Skeletal muscle cell (primary cell): Measurements from ENCODE around the gene KRTAP10-3.
"Not testable (repeated sequence)": the region's sequence is repeated elsewhere in the genome, so short reads cannot be mapped to it uniquely, and the experiment has no call there.

ENCODE experiments used
- DNase-seq: peaks from one replicate; pipeline ENCODE4 v3.0.0-alpha.2; 2010; ENCODE audit warnings: low read depth
- H3K4me3 ChIP-seq: 2 replicates; pipeline ENCODE4 v1.5.1; 2011; ENCODE audit warnings: low read depth, mild to moderate bottlenecking, control low read depth, low read length, moderate library complexity

The KRTAP10-3 gene

DNA sequence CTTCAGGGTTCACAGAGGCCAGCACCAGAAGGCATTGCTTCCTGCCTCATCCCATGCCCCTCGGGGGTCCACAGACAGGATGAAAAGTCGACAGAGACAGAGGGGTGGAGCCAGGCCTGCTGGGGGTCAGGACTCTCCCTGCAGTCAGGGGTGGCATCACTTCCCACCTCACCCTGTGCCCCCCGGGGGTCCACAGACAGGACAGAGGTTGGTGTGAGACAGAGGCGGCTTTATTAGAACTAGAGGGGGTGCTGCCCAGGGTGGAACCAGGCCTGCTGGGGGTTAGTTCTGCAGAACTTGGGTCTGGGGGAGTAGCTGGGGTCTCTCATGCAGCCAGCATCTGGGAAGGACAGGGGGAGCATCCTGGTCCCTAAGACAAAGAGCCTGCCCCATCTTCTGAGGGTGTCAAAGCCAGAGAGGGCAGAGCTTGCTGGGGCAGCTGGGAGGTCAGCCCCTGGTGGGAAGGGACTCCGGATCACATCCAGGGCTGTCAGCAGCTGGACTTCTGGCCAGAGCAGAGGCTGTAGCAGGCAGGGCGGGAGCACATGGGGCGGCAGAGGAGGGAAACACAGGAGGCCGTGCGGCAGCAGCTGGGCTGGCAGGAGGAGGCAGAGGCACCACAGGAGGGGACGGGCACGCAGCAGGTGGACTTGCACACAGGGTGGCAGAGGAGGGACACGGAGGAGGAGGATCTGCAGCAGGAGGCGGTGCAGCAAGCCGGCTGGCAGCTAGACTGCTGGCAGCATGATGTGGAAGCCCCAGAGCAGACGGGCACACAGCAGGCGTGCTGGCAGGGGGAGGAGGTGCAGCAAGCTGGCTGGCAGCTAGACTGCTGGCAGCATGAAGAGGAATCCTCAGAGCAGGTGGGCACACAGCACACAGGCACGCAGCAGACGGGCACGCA lies 32.6 kb upstream of the KRTAP10-3 start:
- DNase-seq, H3K4me3 ChIP-seq: not testable (repeated sequence)

DNA sequence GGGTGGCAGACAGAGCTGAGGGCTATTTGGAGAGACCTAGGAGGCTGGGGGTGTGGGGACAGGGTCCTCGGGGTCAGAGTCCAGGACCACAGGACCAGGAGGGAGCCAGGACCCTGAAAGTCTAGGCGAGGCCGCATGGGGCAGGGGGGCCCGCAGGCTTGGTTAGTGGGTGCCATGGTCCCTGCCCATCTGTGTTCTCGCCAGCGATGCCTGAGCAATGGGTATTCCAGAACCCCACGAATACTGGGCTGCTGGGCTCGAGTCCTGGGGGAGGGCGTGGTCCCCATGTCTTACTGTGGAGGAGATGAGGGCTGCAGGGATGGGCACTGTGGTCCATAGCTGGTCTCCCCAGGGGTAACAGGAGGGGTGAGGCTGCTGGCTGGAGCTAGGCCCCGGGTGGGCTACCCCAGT lies 31.7 kb upstream of the KRTAP10-3 start:
- DNase-seq = no peak
- no peak overlapping the region for H3K4me3 ChIP-seq

DNA sequence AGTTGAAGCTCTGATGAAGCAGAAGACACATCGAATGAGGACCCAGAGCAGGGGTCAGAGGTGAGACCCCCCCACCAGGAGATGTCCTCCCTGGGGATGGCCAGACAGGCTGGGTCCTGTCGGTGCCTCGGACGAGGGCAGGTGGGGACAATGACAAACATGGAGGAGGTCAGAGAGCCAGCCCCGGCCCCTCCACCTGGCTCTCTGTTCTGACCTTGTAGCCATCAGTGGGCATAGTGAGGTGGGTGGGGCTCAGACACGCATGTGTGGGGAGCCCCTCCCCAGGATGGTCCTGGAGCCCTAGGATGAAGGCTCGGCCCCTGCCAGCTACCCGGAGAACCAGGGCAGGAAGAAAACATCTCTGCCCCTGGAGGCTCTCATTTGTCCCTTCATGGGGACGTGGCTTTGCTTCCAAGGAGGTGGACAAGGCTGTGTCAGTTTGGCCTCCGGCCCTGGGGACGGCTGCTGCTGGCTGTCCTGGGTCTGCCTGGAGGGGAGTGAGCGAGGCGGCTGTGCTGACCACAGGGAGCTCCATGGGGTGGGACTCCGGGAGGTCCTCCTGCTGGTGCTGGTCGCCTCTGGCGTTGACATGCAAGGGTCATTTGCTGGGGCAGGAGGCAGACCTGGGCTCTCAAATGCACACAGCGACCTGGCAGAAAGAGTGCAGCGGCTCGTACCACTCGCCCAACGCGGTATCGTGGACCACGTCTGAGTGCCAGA lies 31.2 kb upstream of the KRTAP10-3 start:
- no peak for DNase-seq
- H3K4me3 ChIP-seq = no peak overlapping the region

DNA sequence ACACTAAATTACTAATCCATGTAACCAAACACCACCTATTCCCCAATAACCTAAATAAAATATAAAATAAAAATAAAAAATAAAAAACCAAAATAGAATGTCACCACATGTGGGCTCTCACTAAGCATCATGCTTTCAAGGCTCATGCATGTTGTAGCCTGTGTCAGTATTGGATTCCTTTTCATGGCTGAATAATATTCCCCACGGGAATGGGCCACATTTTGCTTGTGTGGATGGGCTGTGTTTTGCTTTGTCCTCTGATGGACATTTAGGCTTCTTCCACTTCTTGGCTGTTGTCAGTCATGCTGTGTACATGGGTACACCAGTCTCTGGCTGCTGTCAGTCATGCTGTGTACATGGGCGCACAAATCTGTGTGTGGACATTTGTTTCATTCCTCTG lies 30.5 kb upstream of the KRTAP10-3 start:
- no peak for DNase-seq
- no peak overlapping the region for H3K4me3 ChIP-seq

DNA sequence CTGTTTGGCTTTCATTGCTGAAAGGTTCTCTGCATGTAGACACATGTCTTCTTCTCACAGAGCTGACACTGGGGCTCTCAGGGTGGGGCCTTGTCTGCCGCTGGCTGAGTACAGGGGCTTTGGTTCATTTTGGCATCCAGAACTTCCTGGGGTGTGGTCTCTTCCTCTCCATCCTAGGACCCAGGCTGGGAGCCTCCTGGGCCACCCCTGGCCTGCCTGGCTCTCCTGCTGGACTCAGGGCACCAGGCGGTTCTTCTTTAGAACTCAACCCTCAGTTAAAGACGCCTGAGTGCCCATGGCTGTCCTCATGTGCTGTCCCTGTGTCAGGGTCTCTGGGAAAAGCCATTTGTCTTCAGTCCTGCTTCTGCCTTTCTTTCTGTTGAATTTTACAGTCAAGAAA lies 27.3 kb upstream of the KRTAP10-3 start:
- no peak for DNase-seq
- no peak overlapping the region for H3K4me3 ChIP-seq

DNA sequence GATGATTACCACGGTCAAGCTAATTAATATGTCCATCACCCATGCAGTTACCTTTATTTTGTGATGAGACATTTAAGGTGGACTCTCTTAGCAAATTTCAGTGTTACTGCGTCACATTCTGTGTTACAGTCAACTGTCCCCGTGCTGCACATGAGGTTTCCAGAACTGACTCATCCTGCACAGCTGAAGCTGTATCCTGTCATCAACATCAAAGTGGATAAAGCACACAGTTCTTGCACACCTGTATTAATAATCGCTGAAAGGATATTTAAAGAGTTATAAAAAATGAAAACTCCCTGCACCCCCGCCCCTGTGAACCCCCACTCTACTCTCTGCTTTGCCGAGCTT lies 25.2 kb upstream of the KRTAP10-3 start:
- no peak for DNase-seq
- H3K4me3 ChIP-seq = no peak overlapping the region

DNA sequence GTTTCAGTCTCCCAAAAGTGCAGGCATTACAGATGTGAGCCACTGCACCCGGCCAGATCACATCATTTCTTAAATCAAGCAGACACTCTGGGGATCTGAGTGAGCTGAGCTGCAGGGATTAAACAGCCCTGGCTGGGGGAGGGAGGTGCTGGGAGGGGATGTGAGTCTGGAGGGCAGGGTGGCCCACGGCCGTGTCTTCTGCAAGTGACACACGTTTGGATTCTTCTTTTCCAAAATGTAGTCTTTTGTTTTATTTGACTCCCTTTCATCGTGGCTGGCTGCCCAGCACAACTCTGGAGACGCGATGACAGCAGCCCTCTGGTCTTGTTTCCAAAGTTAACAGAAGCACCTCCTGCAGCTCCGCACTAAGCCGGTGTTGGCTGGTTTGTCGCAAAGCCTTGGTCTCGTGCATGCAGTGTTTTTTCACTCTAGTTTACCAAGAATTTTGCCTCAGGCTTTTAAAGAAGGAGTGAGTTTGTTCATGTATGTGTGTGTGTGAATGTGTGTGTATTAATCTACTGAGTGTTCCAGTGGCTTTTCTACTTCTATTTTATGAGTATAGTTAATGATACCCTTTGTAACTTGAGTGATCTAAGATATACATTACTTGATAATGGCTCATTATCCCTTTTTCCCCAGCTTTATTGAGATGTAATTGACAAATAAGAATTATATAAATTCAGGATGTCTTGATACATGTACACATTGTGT lies 24.6 kb upstream of the KRTAP10-3 start:
- H3K4me3 ChIP-seq = no peak overlapping the region
- no peak for DNase-seq

DNA sequence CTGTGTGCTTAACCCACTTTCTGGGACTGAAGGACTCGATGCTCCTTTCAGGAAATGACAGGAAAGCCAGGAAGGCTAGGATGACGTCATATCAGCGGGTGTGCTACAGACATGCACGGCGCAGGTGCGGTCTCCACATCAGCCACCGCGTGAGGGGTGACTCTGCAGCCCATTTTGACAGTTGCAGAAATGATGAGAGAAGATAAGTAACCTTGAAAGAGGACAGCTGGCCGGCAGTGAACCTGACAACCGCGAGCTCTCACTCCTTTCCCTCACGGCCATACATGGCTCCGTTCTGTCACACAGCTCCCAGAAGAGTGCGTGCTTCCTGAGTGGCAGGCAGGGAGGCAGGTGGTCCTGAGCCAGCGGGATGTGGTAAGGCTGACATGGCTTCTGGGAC lies 23.5 kb upstream of the KRTAP10-3 start:
- H3K4me3 ChIP-seq = no peak overlapping the region
- no peak for DNase-seq

DNA sequence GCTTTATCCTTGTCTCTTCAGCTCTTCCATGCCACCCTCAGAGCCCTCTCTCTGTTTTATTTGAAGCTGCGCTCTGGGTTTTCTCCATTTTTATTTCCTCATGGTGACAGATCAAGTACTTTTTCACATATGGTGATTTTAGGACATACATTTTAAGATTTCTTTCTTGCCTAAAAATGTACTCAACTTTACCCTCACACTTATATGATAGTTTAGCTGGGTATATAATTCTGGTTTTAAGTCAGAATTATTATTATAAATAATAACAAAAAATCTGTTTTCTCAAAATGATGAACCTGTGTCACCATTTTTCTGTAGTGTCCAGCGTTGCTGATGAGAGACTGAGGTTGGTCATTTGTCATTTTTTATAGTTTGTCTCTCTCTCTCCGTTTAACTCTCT lies 22.6 kb upstream of the KRTAP10-3 start:
- H3K4me3 ChIP-seq = no peak overlapping the region

DNA sequence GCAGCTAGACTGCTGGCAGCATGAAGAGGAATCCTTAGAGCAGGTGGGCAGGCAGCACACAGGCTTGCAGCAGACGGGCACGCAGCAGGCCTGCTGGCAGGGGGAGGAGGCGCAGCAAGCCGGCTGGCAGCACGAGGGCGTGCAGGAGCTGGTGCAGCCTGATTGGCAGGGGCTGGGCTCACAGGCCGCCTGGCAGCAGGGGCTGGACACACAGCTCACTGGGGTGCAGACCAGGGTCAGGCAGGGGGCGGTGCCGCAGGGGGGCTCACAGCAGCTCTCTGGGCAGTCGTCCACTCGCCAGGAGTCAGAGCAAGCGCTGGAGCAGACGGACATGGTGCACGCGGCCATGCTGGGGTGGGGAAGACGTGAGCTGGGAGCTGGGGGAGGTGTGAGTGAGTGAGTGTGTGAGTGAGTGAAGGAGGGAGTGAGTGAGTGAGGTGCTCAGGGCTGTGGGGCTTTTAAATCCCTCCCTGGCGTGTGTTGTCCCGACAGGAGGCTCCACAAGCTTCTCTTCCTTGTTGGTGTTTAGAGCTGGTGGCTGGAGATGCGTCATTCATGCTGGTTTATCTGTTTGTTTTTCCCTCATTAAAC lies 21.7 kb upstream of the KRTAP10-3 start, which contains the start of gene KRTAP10-5:
Gene KRTAP10-5 (minus strand): TSS at position 374 of the 591 bp plus-strand sequence. CDS start 26 bp downstream, at position 348.
- H3K4me3 ChIP-seq, DNase-seq: not testable (repeated sequence)

More for the DNA sequence above, 22.6 kb upstream of the KRTAP10-3 start:
- DNase-seq = no peak

DNA sequence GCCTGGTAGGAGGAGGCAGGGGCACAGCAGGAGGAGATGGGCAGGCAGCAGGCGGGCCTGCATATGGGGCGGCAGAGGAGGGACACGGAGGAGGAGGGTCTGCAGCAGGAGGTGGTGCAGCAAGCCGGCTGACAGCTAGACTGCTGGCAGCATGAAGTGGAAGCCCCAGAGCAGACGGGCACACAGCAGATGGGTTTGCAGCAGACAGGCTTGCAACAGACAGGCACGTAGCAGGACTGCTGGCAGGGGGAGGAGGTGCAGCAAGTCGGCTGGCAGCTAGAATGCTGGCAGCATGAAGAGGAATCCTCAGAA lies 21.2 kb upstream of the KRTAP10-3 start:
- DNase-seq = no peak
- H3K4me3 ChIP-seq = no peak overlapping the region

DNA sequence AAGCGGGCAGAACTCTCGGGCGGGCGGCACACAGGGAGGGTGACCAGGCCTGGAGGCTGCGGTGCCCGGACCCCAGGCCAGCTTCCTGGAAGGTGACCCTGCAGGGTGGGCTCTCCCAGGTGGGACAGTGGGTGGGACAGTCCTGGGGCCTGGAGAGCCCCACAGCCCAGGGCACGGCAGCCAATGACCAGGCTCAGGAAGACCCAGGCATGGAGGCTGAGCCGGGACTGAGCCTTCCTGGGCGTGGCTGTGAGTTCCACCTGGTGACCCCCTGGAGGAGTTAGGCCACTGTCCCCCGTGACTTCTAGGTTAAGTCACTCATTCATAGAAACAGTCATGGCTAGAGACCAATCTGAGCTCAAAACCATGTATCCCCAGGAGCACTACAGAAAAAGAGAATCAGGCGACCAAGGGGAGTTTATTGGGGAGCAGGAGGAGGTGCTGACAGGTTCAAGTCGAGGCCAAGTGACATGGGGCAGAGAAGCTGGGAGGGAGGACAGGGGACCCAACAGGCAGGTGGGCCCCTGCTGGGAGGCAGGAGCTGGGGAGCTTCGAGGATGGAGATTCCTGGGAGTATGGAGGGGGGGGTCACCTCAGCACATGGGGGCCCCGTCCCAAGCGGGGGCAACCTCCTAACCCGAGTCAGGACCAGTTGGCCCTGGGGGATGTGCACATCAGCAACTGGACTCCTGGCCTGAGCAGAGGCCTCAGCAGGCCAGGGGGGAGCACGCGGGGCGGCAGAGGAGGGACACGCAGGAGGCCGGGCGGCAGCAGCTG lies 20.6 kb upstream of the KRTAP10-3 start:
- no peak overlapping the region for H3K4me3 ChIP-seq
- no peak for DNase-seq

DNA sequence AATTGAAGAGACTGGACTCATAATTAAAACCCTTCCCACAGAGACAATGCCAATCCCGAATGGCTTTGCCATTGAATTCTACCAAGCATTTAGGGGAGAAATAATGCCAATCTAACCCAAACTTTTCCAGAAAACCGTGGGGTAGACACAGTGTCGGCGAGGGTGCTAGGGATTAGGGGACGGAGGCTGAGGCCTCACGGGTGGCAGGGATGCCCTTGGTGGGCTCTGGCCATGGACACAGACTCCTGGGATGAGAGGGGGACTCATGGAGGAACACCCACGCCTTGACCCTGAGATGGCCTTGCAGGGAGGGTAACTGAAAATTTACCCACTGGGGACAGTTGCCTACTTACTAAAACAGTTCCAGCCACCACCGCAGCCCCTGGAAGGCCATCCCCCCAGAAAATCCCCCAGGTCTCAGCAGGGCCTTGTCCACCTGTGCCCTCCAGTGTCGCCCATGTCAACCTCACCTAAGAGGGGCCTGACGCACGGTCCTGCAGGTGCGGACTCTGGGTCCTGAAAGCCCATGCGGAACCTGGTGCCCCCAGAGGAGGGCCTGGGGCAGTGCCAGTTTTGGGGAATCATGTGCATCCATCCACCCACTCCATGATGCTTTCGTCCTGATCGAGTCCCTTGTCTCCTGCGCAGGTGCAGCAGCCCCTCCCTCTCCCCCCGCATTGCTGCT lies 19.9 kb upstream of the KRTAP10-3 start:
- DNase-seq = no peak

DNA sequence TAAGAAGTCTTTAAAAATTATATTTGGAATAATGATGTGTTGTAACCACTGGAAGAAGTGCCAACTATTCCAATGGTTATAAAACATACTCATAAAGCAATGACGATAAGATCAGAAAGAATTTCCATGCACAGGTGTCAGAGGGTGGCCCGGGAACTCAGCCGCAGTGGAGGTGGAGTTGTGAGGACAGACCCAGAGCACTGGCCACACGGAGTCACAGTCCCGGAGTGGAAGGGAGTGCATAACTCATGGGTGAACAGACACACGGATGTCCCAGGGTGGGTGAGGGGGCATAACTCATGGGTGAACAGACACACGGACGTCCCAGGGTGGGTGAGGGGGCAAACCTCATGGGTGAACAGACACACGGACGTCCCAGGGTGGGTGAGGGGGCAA lies 17.4 kb upstream of the KRTAP10-3 start:
- no peak overlapping the region for H3K4me3 ChIP-seq
- DNase-seq = no peak

More for the DNA sequence above, 19.9 kb upstream of the KRTAP10-3 start:
- no peak overlapping the region for H3K4me3 ChIP-seq

DNA sequence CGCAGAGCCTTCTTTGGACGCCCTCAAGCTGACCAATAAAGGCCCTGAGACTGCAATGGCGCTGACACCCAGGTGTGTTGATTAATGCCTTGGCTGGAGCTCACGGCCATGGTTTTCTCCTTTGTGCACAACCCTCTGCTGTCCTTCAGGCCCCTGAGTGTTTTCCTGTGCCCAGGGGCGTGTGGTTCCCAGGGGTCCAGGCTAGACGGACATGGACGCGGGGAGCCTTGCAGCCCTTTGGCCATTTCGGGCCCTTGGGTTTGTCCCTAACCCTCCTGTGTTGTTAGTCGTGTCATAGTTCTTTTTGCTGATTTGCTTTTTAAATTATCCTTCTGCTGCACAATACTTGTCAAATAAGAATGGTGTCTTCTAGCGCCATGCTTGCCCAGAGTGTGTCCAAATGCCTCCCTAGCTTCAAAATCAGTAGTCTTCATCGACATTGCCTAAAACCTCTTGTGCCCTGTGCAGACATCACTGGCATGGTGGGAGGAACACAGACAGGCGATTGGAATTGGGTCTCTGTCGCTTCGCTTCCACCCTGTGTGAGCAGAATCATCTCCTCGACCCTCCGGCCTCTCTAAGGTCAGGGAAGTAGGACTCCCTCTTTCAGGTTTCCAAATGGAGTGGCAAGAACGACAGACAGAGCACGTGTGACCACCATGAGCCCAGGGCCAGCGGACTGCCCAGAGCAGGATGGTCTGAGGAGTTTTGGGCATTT lies 16.9 kb upstream of the KRTAP10-3 start:
- H3K4me3 ChIP-seq = no peak overlapping the region

DNA sequence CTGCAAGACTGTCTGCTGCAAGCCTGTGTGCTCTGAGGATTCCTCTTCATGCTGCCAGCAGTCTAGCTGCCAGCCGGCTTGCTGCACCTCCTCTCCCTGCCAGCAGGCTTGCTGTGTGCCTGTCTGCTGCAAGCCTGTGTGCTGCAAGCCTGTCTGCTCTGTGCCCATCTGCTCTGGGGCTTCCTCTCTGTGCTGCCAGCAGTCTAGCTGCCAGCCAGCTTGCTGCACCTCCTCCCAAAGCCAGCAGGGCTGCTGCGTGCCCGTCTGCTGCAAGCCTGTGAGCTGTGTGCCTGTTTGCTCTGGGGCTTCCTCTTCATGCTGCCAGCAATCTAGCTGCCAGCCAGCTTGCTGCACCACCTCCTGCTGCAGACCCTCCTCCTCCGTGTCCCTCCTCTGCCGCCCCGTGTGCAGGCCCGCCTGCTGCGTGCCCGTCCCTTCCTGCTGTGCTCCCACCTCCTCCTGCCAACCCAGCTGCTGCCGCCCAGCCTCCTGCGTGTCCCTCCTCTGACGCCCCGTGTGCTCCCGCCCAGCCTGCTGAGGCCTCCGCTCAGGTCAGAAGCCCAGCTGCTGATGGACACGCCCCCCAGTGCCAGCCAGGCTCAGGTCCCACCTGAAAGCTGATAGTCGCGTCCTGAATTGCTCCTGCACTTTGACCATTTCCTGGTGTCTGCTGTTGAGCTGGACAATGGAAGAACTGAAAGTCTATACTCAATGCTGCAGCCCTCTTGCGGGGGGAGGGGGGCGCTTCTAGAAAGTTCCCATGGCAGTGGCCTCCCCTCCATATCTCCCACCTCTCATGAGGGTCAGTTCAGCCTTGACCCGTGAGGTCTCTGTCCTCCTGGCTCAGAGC lies 16.1 kb upstream of the KRTAP10-3 start:
- no peak for DNase-seq
- no peak overlapping the region for H3K4me3 ChIP-seq

More for the DNA sequence above, 16.9 kb upstream of the KRTAP10-3 start:
- no peak for DNase-seq
